Activated CD8-positive, alpha-beta memory T cell treated with anti-CD3 and anti-CD28 coated beads, Interleukin-2, amount 50 U/mL, for 1 hour (primary cell): ENCODE measurements around the gene RNF34.
A peak's percentile ranks its signal among the peaks of the same experiment; 100 is the strongest.

Experiments used
- DNase-seq: peaks from one replicate; pipeline ENCODE4 v3.0.0-alpha.2; 2020; ENCODE audit errors: extremely low read depth

RNF34 gene

DNA sequence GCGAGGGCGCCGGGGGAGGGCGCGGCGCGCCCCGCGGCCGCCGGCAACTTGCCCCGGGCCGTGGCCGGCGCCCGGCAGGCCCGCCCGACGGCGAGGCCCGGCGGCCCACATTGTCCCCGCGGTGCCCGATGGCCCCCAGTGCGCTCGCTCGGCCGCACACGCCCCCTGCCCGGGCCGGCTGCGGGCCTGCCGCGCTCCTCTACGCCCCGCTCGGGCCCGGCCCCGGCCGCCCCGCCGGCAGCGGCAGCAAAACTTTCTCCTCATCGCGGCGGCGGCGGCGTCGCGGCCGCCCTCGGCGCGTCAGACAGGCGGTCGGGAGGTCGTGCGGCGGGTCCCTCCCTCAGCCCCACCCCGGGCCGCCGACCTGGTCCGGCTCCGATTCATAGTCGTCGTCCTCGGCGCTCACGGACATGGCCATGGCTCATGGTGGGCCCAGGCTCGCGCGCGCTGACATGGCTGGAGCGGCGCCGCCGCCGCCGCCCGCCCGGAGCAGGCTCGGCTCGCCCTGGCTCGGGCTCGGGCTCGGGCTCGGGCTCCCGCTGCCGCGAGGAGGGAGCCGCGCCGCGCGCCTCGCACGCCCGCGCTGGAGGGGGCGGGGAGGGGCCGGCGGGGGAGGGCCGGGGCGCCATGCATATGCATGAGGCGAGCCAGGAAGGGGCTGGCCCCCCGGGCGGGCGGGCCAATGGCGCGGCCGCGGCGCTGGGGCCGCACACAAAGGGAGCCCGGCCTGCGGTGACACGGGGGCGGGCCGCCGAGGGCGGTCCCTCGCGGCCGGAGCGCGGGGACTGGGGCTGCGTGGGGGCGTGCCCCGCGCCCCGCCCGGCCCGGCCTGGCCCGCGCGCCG is 67.1 kb downstream of the RNF34 start:
- DNase-seq = peak; percentile 58

DNA sequence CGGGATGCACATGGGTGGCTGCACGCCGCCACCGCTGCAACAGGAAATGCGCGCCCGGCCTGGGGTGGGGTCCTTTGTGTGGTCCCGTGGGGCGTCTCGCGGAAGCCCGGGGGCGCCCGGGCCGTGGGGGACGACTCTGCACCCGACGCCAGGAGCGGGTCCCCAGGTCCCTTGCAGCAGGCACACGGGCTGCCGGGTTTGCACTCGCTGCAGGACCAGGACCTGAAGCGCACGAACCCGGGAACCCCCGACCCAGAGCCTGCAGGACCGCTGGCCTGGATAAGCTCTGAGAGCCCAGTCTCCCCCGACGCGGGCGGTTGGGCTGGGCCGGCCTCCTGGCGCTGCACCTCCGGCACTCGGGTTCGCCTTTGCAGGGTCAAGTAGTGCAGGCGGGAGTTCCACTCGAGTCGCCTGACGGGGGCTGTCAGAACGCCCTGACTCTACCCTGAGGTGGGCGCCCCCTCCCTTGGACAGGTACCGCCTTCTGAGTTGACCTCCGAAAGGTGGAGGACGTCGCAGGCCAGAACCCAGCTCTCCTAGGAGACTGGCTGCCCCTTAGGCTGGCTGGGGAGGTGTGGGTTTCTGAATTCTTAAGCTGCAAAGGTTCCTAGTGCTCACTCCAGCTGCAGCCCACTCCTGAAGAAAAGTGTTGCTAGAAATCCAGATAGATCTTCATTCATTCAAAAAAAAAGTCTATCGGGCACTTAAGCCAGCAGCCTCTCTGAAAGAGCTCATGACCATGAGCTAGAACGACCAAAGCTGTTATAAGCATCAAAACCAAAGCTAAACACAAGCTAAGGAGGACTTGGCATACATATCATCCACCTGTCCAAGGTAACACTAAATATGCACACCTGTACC is 68.0 kb downstream of the RNF34 start:
- no peak for DNase-seq

DNA sequence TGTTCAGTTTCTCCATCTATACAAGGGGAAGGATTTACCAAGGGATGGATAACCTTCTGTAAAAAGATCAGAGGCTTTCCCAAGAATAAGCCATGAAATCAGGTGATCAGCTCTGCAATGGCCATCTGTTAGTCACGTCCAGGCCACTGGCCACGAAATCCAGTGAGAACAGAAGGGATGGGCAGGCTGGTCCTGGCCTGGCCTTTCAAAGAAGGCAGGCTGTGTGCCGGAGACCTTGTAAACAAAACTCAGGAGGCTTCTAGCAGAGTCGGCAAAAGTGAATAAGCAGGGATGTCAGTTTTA is 68.5 kb downstream of the RNF34 start:
- no peak for DNase-seq

DNA sequence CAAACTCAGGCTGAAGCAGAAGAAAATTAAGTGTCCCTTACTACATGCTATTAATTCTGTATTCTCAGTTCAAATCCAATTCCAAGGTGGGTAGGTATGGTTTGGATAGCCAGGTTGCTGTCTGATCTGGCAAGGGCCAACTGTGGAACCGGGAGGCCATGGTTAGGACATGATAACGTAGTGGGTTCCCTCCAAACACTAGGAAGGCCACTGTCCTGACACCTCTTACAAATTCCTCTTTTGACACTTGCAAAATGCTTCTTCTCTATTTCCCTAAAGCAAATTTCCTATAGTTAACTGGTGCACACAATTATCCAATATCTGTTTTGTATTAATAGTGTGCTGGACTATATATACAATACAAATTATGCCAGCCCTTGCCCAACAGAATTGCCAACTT is 70.8 kb downstream of the RNF34 start:
- no peak for DNase-seq

DNA sequence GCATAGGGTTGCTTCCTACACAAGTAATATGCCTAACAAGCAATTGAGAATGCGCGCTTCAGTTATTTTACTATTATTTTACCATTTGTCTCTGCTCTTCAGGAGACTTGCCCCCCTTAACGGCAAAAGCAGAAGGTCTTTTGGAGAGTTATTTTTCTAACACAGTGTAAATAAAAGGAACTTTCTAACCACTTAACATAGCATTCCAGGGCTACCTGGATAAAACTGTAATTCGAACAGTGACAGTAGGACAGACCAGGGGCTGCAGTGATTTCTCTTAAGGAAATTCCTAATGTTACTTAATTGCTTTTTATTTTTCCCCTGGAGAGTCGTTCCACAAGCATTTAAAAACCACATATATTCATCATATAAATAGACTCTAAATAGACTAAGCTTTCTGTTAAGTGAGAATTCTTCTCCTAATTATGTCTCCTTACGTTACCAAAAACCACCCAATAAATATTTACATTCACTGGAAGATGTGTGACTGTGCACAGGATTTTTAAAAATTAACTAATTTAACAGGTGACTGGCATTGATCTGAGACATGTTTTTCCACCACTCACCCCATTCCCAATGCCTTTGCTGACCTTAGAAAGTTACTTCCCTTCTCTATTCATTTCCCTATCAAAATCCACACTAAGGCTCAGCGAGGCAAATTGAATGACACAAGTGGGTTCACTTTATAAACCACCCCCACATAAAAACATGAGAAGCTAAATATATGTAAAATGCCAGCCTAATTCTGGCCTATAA is 72.4 kb downstream of the RNF34 start:
- no peak for DNase-seq
